Naive thymus-derived CD8-positive, alpha-beta T cell (primary cell): ENCODE results near the gene NELL1. TPM values are rescaled to one million over a fixed set of nuclear protein-coding genes. Genes with fewer than 3 reads are reported as not detected.

Source experiments
- ATAC-seq, 2 donors: fragments of 150-1000 bp; cut with Tn5 transposase in 1 of 2; sonication (Bioruptor Pico), chemical (Tn5 transposase) in 1 of 2; 1 replicate in 1 of 2; 2 replicates in 1 of 2; pipeline ENCODE4 v1.10.0; 2021; ENCODE audit warnings: mild to moderate bottlenecking in 2 of 2, moderate library complexity in 2 of 2
- POLR2A ChIA-PET: fragments of 350-600 bp; sonication (Branson Sonifier 250); formaldehyde crosslinking; loops from one replicate; lab custom pipeline; 2021; ENCODE audit warnings: antibody characterized with exemption; lab: Charles Lee
- DNase-seq, 10 donors: peaks; one replicate each; pipeline versions ENCODE4 v3.0.0 to v3.0.0-alpha.2; 2020 to 2022
- H3K27ac Mint-ChIP-seq, 10 donors: one replicate each; pipeline ENCODE4 v1.8.0; 2020 to 2022; ENCODE audit warnings: mild to moderate bottlenecking in 10 of 10, mixed read lengths in 10 of 10, moderate library complexity in 4 of 10, inconsistent platforms in 1 of 10
- H3K27me3 Mint-ChIP-seq, 5 donors: one replicate each; pipeline ENCODE4 v1.8.0; 2021 to 2022; ENCODE audit warnings: mixed read lengths in 5 of 5
- H3K36me3 Mint-ChIP-seq, 3 donors: one replicate each; pipeline ENCODE4 v1.8.0; 2020 to 2022; ENCODE audit warnings: mixed read lengths in 3 of 3, mild to moderate bottlenecking in 2 of 3, inconsistent platforms in 1 of 3
- H3K4me1 Mint-ChIP-seq, 4 donors: one replicate each; pipeline ENCODE4 v1.8.0; 2021 to 2022; ENCODE audit warnings: mixed read lengths in 4 of 4
- H3K4me3 Mint-ChIP-seq, 10 donors: one replicate each; pipeline ENCODE4 v1.8.0; 2020 to 2022; ENCODE audit warnings: mild to moderate bottlenecking in 10 of 10, mixed read lengths in 10 of 10, moderate library complexity in 6 of 10, inconsistent platforms in 1 of 10
- H3K9me3 Mint-ChIP-seq, 9 donors: one replicate each; pipeline ENCODE4 v1.8.0; 2020 to 2022; ENCODE audit warnings: mixed read lengths in 9 of 9, mild to moderate bottlenecking in 3 of 9, inconsistent platforms in 1 of 9, moderate library complexity in 1 of 9
- polyA plus RNA-seq, 3 donors: library from polyadenylated mRNA; unstranded; fragments of 300-500 nt; fragmentation: Illumina TruSeq; gene quantifications; one replicate each; pipeline ENCODE4 v1.2.3, GENCODE V29; 2021
- total RNA-seq, 8 experiments: library from RNA in 2 of 8; stranded (reverse) in 2 of 8; gene quantifications; one replicate each; pipeline ENCODE4 v1.2.3 and lab custom pipeline; 2021 to 2026

NELL1 gene
- total and polyA plus RNA-seq, 5 experiments from 2014 or later, result not detected

- H3K4me1 Mint-ChIP-seq, result no peaks in the 10 kb centered on the region
- POLR2A ChIA-PET, result no interaction called here
- ATAC-seq, result no peak
These were observed 297.1 kb downstream of the NELL1 start for GRCh38 chr11:20966489-20966888.

GRCh38 chr11:20973940-20974559 is 304.7 kb downstream of the NELL1 start:
- peaks cover 0 to 18% (median 3%) of the 10 kb centered on the region in 9 donors for H3K9me3 Mint-ChIP-seq
- DNase-seq, result no peak
- POLR2A ChIA-PET, result no interaction called here
- H3K27me3 Mint-ChIP-seq, result no peaks in the 10 kb centered on the region
- no peak overlapping the region for H3K27ac Mint-ChIP-seq
- no peak overlapping the region for H3K4me3 Mint-ChIP-seq
- no peaks in the 10 kb centered on the region for H3K4me1 Mint-ChIP-seq
- no peak for ATAC-seq
- H3K36me3 Mint-ChIP-seq, result no peaks in the 10 kb centered on the region

More at GRCh38 chr11:20966489-20966888, 297.1 kb downstream of the NELL1 start:
- H3K27me3 Mint-ChIP-seq, result peaks cover 0 to 2% (median 0%) of the 10 kb centered on the region in 5 donors
- no peak overlapping the region for H3K27ac Mint-ChIP-seq
- H3K9me3 Mint-ChIP-seq, result peaks cover 0 to 12% (median 0%) of the 10 kb centered on the region in 9 donors
- no peak overlapping the region for H3K4me3 Mint-ChIP-seq
- H3K36me3 Mint-ChIP-seq, result no peaks in the 10 kb centered on the region
- no peak for DNase-seq

DNA sequence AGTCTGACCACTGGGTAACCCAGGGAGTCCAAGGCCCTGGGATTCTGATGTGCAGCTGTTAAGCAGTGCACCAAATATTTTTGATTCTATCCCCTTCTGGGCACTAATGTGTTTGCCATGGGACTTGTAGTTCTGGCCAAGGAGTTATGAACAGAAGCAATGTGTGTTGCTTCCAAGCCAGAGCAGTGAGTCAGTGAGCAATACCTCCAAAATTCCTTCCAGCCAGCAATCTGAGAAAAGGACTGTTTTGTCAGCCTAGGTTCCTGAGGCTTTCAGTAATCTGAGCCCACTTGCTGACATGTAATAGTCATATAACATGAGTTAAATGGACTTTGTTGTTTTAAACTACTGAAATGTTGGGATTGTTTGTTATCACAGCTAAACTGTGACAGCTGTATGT is 311.4 kb downstream of the NELL1 start:
- POLR2A ChIA-PET, result no interaction called here
- Mint-ChIP-seq H3K36me3 (no peaks in the 10 kb centered on the region), H3K27ac (no peak overlapping the region), H3K4me1 (no peaks in the 10 kb centered on the region), H3K27me3 (peaks cover 0 to 5% (median 0%) of the 10 kb centered on the region in 5 donors), H3K9me3 (peaks cover 0 to 18% (median 7%) of the 10 kb centered on the region in 9 donors), H3K4me3 (no peak overlapping the region)
- DNase-seq (no peak), ATAC-seq (no peak)

GRCh38 chr11:20990447-20990846 is 321.1 kb downstream of the NELL1 start:
- no peak overlapping the region for H3K27ac Mint-ChIP-seq
- no peak for ATAC-seq
- H3K27me3 Mint-ChIP-seq, result peaks cover 0 to 1% (median 0%) of the 10 kb centered on the region in 5 donors
- no peak for DNase-seq
- H3K4me1 Mint-ChIP-seq, result no peaks in the 10 kb centered on the region
- no peak overlapping the region for H3K4me3 Mint-ChIP-seq
- peaks cover 0 to 13% (median 4%) of the 10 kb centered on the region in 9 donors for H3K9me3 Mint-ChIP-seq
- no peaks in the 10 kb centered on the region for H3K36me3 Mint-ChIP-seq
- POLR2A ChIA-PET, result no interaction called here

DNA sequence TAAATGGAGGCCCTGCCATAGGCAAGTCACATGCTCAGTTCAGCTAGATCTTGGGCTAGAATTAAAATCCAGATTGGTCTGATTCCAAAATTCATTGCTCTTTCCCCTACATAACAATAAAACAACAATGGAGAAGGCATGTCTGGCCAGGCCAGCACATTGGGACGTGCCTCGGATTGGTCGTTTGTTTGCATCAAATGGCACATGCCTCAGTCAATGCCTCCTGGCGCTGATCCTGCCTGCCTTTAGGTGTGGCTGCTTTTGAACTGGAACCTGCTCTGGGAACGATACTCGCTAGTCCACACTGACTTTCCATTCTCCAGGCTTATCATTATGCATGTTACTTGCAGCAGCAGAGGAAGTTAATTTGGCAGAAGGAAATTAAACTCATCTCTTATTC is 322.1 kb downstream of the NELL1 start:
- ATAC-seq, result no peak
- DNase-seq, result no peak
- no peaks in the 10 kb centered on the region for H3K36me3 Mint-ChIP-seq

GRCh38 chr11:21007297-21007696 is 337.9 kb downstream of the NELL1 start:
- peaks cover 0 to 3% (median 0%) of the 10 kb centered on the region in 5 donors for H3K27me3 Mint-ChIP-seq
- no peaks in the 10 kb centered on the region for H3K36me3 Mint-ChIP-seq
- POLR2A ChIA-PET, result no interaction called here
- peaks cover 0 to 26% (median 7%) of the 10 kb centered on the region in 9 donors for H3K9me3 Mint-ChIP-seq
- no peak overlapping the region for H3K4me3 Mint-ChIP-seq
- H3K27ac Mint-ChIP-seq, result no peak overlapping the region
- ATAC-seq, result no peak
- no peaks in the 10 kb centered on the region for H3K4me1 Mint-ChIP-seq
- DNase-seq, result no peak

More for the DNA sequence above, 322.1 kb downstream of the NELL1 start:
- peaks cover 0 to 13% (median 4%) of the 10 kb centered on the region in 9 donors for H3K9me3 Mint-ChIP-seq
- no peak overlapping the region for H3K27ac Mint-ChIP-seq
- no peak overlapping the region for H3K4me3 Mint-ChIP-seq
- H3K4me1 Mint-ChIP-seq, result no peaks in the 10 kb centered on the region
- H3K27me3 Mint-ChIP-seq, result peaks cover 0 to 4% (median 0%) of the 10 kb centered on the region in 5 donors
- POLR2A ChIA-PET, result no interaction called here

DNA sequence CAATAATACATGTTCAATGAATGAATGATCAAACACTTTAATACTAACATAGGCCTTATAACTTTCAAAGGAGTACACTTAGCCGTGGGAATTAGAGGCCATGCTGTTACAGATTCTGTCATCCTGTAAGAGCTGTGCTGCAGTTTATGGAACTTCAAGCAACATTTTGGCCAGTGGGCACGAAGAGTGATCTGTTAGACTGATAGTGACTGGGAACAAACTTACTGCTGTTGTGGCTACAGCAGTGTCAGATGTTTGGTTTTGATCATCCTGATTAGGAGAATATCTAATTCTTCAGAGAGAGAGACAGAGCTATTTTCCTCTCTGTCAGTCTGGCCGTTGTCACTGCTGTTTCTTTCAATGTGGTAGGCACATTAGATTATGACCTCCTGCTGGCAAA is 348.9 kb downstream of the NELL1 start:
- Mint-ChIP-seq H3K27me3 (peaks cover 0 to 8% (median 0%) of the 10 kb centered on the region in 5 donors), H3K36me3 (peaks cover 0 to 6% (median 0%) of the 10 kb centered on the region in 3 donors), H3K4me3 (no peak overlapping the region), H3K9me3 (peaks cover 0 to 48% (median 3%) of the 10 kb centered on the region in 9 donors), H3K4me1 (no peaks in the 10 kb centered on the region), H3K27ac (no peak overlapping the region)
- POLR2A ChIA-PET, result no interaction called here
- DNase-seq, result no peak
- ATAC-seq, result no peak

DNA sequence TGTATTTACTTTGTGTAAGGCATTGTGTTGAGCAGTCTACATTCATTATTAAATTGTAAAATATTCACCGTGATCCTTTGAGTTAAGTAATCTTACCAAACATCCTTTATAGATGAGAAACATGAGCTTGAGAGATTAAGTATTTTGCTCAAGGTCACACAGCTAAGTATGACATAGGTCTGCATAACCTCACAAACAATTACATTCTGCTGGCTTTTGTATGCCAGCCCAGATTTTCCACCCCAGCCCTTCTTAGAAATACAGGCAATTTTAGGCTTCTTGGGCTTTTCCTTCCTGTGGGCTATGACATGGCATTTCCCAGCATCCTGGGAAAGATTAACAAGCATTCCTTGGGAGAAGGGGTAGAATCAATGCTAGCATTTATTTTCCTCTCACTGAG is 357.3 kb downstream of the NELL1 start:
- POLR2A ChIA-PET, result no interaction called here
- H3K4me1 Mint-ChIP-seq, result no peaks in the 10 kb centered on the region

GRCh38 chr11:21037850-21038249 is 368.5 kb downstream of the NELL1 start:
- POLR2A ChIA-PET, result no interaction called here
- no peak overlapping the region for H3K4me3 Mint-ChIP-seq
- H3K4me1 Mint-ChIP-seq, result peaks cover 0 to 2% (median 0%) of the 10 kb centered on the region in 4 donors
- no peak for ATAC-seq
- peaks cover 0 to 24% (median 5%) of the 10 kb centered on the region in 9 donors for H3K9me3 Mint-ChIP-seq
- DNase-seq, result no peak
- no peaks in the 10 kb centered on the region for H3K27me3 Mint-ChIP-seq
- H3K36me3 Mint-ChIP-seq, result no peaks in the 10 kb centered on the region
- H3K27ac Mint-ChIP-seq, result no peak overlapping the region

More for the DNA sequence above, 357.3 kb downstream of the NELL1 start:
- no peak for ATAC-seq
- DNase-seq, result no peak
- Mint-ChIP-seq H3K4me3 (no peak overlapping the region), H3K27ac (no peak overlapping the region), H3K9me3 (peaks cover 0 to 13% (median 1%) of the 10 kb centered on the region in 9 donors), H3K27me3 (no peaks in the 10 kb centered on the region), H3K36me3 (no peaks in the 10 kb centered on the region)

DNA sequence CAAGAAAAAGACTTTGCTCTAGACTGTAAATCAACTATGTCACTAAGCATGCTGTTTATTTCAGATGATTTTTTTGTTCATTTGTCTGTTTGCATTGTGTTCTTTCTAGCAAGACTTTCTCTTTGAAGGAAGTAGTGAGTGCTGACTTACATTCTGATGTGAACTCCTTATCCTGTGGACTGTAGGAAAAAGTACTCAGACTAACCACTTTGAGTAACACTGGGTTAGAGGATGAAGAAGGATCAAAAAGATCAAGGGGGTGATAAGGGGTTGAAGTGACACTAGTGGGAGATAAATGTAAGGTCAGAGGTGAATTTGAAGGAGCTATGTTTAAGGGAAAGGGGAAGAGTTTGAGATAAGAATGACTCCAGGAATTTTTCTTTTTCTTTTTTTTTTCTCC is 369.4 kb downstream of the NELL1 start:
- Mint-ChIP-seq H3K4me3 (no peak overlapping the region), H3K27me3 (no peaks in the 10 kb centered on the region), H3K36me3 (no peaks in the 10 kb centered on the region), H3K4me1 (peaks cover 0 to 2% (median 0%) of the 10 kb centered on the region in 4 donors), H3K9me3 (peaks cover 0 to 24% (median 5%) of the 10 kb centered on the region in 9 donors), H3K27ac (no peak overlapping the region)
- DNase-seq, result no peak
- ATAC-seq, result no peak
- POLR2A ChIA-PET, result no interaction called here

GRCh38 chr11:21040630-21041029 is 371.2 kb downstream of the NELL1 start:
- no peak overlapping the region for H3K27ac Mint-ChIP-seq
- DNase-seq, result no peak
- no peaks in the 10 kb centered on the region for H3K36me3 Mint-ChIP-seq
- H3K4me1 Mint-ChIP-seq, result peaks cover 0 to 2% (median 0%) of the 10 kb centered on the region in 4 donors
- no peak overlapping the region for H3K4me3 Mint-ChIP-seq
- no peaks in the 10 kb centered on the region for H3K27me3 Mint-ChIP-seq
- ATAC-seq, result no peak
- POLR2A ChIA-PET, result no interaction called here
- H3K9me3 Mint-ChIP-seq, result peaks cover 0 to 13% (median 4%) of the 10 kb centered on the region in 9 donors

- peaks cover 0 to 16% (median 0%) of the 10 kb centered on the region in 9 donors for H3K9me3 Mint-ChIP-seq
- H3K4me1 Mint-ChIP-seq, result no peaks in the 10 kb centered on the region
- POLR2A ChIA-PET, result no interaction called here
- H3K36me3 Mint-ChIP-seq, result no peaks in the 10 kb centered on the region
- no peak overlapping the region for H3K27ac Mint-ChIP-seq
- no peaks in the 10 kb centered on the region for H3K27me3 Mint-ChIP-seq
- ATAC-seq (no peak), DNase-seq (no peak)
- no peak overlapping the region for H3K4me3 Mint-ChIP-seq
These were observed 379.2 kb downstream of the NELL1 start for GRCh38 chr11:21048626-21049025.

DNA sequence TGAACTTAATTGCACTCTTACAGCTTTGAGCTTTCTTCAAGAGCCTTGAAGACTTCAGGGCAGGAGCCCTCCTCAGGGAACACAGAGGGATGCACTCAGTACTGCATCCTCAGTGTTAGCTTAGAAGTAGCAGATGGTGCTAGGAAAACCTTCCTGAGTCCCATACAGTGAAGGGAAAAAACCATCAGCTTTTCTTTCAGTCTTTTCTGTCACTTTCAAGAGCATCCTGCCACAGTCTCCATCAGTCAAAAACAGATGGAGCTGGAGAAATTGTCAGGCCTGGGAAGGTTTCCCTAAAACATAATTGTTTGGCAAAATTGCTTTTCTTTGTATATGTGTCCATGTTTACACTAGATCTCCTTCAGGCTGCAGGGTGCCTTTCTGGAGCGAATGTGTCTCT is 384.1 kb downstream of the NELL1 start:
- POLR2A ChIA-PET, result no interaction called here
- Mint-ChIP-seq H3K27me3 (no peaks in the 10 kb centered on the region), H3K36me3 (no peaks in the 10 kb centered on the region), H3K9me3 (peaks cover 0 to 16% (median 0%) of the 10 kb centered on the region in 9 donors), H3K4me1 (no peaks in the 10 kb centered on the region), H3K27ac (no peak overlapping the region), H3K4me3 (no peak overlapping the region)
- no peak for DNase-seq
- ATAC-seq, result no peak

- no peaks in the 10 kb centered on the region for H3K4me1 Mint-ChIP-seq
- H3K4me3 Mint-ChIP-seq, result no peak overlapping the region
- no peak for ATAC-seq
- no peaks in the 10 kb centered on the region for H3K36me3 Mint-ChIP-seq
- no peaks in the 10 kb centered on the region for H3K27me3 Mint-ChIP-seq
- H3K9me3 Mint-ChIP-seq, result peaks cover 0 to 14% (median 2%) of the 10 kb centered on the region in 9 donors
- POLR2A ChIA-PET, result no interaction called here
- DNase-seq, result no peak
- no peak overlapping the region for H3K27ac Mint-ChIP-seq
These were observed 387.3 kb downstream of the NELL1 start for GRCh38 chr11:21056644-21057043.
